ENCODE measurements around the gene SYDE2.

GRCh38 chr1:85216697-85217096, 15.9 kb upstream of the SYDE2 start:
- TF ChIP-seq CTCF (IDR thresholded peaks at IDR 0.05) (no peak), POLR2AphosphoS5 (IDR thresholded peaks at IDR 0.05) (no peak), POLR2A (IDR thresholded peaks at IDR 0.05) (no peak), EP300 (IDR thresholded peaks at IDR 0.05) (no peak)

Measured in stomach (tissue), 4 donors.